NK-92 (cell line): ENCODE data around the gene ABI3BP.

Experiments
- DNase-seq: peaks from one replicate; lab custom pipeline; 2025; ENCODE audit not compliant: unreplicated experiment; lab: John Stamatoyannopoulos, UW

Gene ABI3BP

GRCh38 chr3:100891827-100892226, 101.4 kb downstream of the ABI3BP start:
- no peak for DNase-seq

GRCh38 chr3:100891033-100891432, 102.2 kb downstream of the ABI3BP start:
- DNase-seq: no peak

GRCh38 chr3:100888881-100889280, 104.3 kb downstream of the ABI3BP start:
- no peak for DNase-seq

- no peak for DNase-seq
These were observed 110.6 kb downstream of the ABI3BP start for GRCh38 chr3:100882571-100882984.

GRCh38 chr3:100880845-100881244, 112.4 kb downstream of the ABI3BP start:
- no peak for DNase-seq

GRCh38 chr3:100880072-100880471, 113.1 kb downstream of the ABI3BP start:
- no peak for DNase-seq

- DNase-seq: no peak
These were observed 113.9 kb downstream of the ABI3BP start for GRCh38 chr3:100879195-100879810.

GRCh38 chr3:100877286-100877685, 115.9 kb downstream of the ABI3BP start:
- no peak for DNase-seq

- DNase-seq: no peak
These were observed 118.0 kb downstream of the ABI3BP start for GRCh38 chr3:100875239-100875638.

- no peak for DNase-seq
These were observed 119.6 kb downstream of the ABI3BP start for GRCh38 chr3:100873611-100874010.

- no peak for DNase-seq
These were observed 121.9 kb downstream of the ABI3BP start for GRCh38 chr3:100871306-100871705.

- DNase-seq: no peak
These were observed 123.4 kb downstream of the ABI3BP start for GRCh38 chr3:100869787-100870186.

GRCh38 chr3:100868894-100869293, 124.3 kb downstream of the ABI3BP start:
- DNase-seq: no peak

GRCh38 chr3:100868096-100868495, 125.1 kb downstream of the ABI3BP start:
- DNase-seq: no peak

GRCh38 chr3:100865442-100865841, 127.8 kb downstream of the ABI3BP start:
- DNase-seq: no peak

GRCh38 chr3:100864471-100865250, 128.6 kb downstream of the ABI3BP start:
- no peak for DNase-seq

GRCh38 chr3:100857863-100858262, 135.4 kb downstream of the ABI3BP start:
- DNase-seq: no peak

- no peak for DNase-seq
These were observed 136.4 kb downstream of the ABI3BP start for GRCh38 chr3:100856821-100857220.

GRCh38 chr3:100852840-100853239, 140.4 kb downstream of the ABI3BP start:
- DNase-seq: no peak

GRCh38 chr3:100850701-100851100, 142.5 kb downstream of the ABI3BP start:
- DNase-seq: no peak

- DNase-seq: no peak
These were observed 143.1 kb downstream of the ABI3BP start for GRCh38 chr3:100850156-100850555.

GRCh38 chr3:100844063-100844936, 148.9 kb downstream of the ABI3BP start:
- DNase-seq: no peak
